SK-N-MC (cell line): ENCODE data around the gene CFAP46.

Experiments
- FOXP2 ChIP-seq: optimal IDR thresholded peaks from 2 replicates; pipeline ENCODE3; 2011; ENCODE audit warnings: mild to moderate bottlenecking, moderate library complexity; ENCODE audit not compliant: insufficient read depth; ENCODE audit errors: extremely low read length, control extremely low read depth
- POLR2AphosphoS5 ChIP-seq: IDR thresholded peaks from 2 replicates; pipeline ENCODE4 v1.6.1; 2012; ENCODE audit warnings: mild to moderate bottlenecking, low read depth, low read length, borderline replicate concordance

- TF ChIP-seq POLR2AphosphoS5 (no peak), FOXP2 (no peak)
Observed at GRCh38 chr10:132764108-132764507, 178.3 kb downstream of the CFAP46 start.
